Measurements from ENCODE around the gene NXPH3.
A peak's percentile ranks its signal among the peaks of the same experiment; 100 is the strongest.
"Not testable (repeated sequence)": the region's sequence is repeated elsewhere in the genome, so short reads cannot be mapped to it uniquely, and the experiment has no call there.

Gene NXPH3

DNA sequence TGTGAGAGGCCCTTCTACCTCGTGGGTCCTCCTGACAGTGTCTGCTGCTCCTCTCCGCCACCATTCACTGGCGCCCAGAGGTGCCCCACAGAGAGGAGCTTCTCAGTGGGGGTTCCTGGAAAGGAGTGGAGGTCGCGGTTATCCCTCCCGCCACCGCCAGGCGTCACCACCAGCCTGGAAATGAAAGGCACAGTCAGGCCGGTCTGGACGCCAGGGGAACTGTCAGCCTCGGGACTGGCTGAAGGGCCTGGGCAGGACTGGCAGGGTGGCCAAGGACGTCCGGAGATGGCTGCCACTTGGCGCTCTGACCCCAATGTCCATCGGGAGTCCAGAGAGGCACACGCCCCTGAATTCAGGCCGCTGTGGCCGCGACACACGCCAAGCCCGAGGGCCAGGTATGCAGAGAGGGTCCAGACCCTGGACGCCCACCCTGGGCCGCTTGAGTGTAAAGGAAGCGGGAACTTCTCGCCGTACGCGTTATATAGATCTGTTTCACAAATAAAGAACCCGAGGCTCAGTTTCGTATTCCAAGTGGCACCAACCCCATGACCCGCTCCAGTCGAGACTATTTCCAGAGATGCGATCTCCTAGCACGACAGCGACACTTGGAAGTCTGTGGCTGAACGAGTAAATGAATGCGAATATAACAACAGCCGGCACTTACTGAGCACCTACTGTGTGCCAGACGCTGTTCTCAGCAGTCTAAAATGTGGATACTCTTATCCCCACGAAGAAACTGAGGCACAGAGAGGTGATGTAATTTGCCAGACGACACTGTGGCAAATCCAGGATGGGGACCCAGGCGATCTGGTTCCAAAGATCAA is 7.6 kb upstream of the NXPH3 start:
- no peak overlapping the region for H3K27ac ChIP-seq
- no peaks in the 10 kb centered on the region for H3K9me3 ChIP-seq
- no peaks in the 10 kb centered on the region for H4K20me1 ChIP-seq
- H3K27me3 ChIP-seq = peaks cover 22% of the 10 kb centered on the region
- TF ChIP-seq Cebpa-rat (IDR thresholded peaks at IDR 0.05) = no peak
- H3K4me3 ChIP-seq = peak overlapping the region; percentile 60
- H3K9ac ChIP-seq = no peak overlapping the region
- H3K4me2 ChIP-seq = peak overlapping the region; percentile 80
- no peaks in the 10 kb centered on the region for H3K36me3 ChIP-seq
- H3K4me1 ChIP-seq = peaks cover 47% of the 10 kb centered on the region

DNA sequence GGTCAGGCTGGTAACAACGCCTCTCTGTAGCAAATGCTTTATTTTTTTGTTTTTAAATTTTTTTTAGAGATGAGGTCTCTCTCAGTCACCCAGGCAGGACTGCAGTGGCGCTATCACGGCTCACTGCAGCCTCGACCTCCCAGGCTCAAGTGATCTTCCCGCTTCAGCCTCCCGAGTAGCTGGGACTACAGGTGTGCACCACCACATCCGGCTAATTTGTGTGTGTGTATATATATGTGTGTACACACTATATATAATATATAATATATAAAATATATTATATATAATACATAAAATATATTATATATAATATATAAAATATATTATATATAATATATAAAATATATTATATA is 7.0 kb upstream of the NXPH3 start:
- not testable (repeated sequence) for H3K36me3 ChIP-seq, H3K9ac ChIP-seq, H3K27ac ChIP-seq, H3K4me3 ChIP-seq, H4K20me1 ChIP-seq, H3K4me2 ChIP-seq, H3K9me3 ChIP-seq
- H3K4me1 ChIP-seq = peaks cover 47% of the 10 kb centered on the region
- peaks cover 22% of the 10 kb centered on the region for H3K27me3 ChIP-seq

DNA sequence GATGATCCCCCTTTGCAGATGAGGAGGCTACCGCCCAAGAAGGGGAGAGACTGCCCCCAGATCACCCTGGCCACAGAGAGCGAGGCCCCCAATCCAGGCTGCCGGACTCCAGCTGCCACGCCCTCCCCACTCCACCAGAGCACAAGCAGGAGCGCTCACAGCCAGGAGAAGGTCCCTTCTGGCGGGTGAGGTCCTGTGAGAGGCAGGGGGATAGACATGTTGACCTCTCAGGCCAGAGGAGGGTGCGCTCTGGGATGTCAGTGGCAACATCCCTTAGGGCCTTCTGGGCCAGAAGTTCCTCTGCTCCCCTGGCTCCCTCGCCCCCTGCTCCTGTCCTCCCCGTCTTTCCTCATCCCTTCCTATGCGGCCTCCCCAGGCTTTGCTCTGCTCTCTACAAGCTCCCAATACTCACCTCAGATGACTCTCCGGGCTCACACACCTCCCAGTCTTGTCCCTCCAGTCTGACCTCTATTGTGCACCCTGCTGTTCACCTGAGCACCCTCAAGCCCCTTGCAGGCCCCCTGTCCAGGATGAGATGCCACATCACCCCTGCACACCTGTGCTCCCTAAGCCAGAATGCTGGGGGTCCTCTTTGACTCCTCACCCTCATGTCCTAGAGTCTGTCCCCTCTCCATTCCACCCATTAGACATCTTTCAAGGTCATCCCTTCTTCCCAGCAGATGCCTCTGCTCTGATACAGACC is 5.0 kb upstream of the NXPH3 start:
- Histone ChIP-seq H4K20me1 (no peaks in the 10 kb centered on the region), H3K4me1 (peaks cover 36% of the 10 kb centered on the region), H3K4me2 (peak overlapping the region; percentile 73), H3K9ac (no peak overlapping the region), H3K4me3 (no peak overlapping the region), H3K9me3 (no peaks in the 10 kb centered on the region), H3K36me3 (no peaks in the 10 kb centered on the region), H3K27me3 (peaks cover 40% of the 10 kb centered on the region), H3K27ac (no peak overlapping the region)
- no peak for TF ChIP-seq Cebpa-rat (IDR thresholded peaks at IDR 0.05)

DNA sequence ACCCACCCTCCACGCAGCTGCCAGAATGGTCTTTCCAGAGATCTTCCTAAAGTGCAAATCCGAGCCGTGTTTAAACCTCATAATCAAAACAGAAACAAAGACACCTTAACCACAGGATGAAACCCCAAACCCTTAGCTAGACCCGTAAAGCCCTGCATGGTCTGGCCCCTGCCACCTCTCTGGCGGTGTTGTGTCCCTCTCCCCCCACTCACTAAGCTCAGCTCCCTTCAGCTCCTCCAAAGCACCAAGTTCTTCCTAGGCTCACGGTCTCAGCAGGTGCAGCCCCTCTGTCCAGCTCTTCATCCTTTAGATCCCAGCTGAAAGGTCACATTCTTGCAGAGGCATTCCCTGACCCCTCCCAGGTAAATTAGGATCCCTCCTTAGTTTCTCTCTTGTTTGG is 4.4 kb upstream of the NXPH3 start:
- Histone ChIP-seq H3K9ac (no peak overlapping the region), H3K4me2 (no peak overlapping the region), H3K9me3 (no peaks in the 10 kb centered on the region), H3K36me3 (no peaks in the 10 kb centered on the region), H3K4me1 (peaks cover 30% of the 10 kb centered on the region), H3K4me3 (no peak overlapping the region), H4K20me1 (no peaks in the 10 kb centered on the region), H3K27ac (no peak overlapping the region), H3K27me3 (peaks cover 46% of the 10 kb centered on the region)
- TF ChIP-seq Cebpa-rat (IDR thresholded peaks at IDR 0.05) = no peak

DNA sequence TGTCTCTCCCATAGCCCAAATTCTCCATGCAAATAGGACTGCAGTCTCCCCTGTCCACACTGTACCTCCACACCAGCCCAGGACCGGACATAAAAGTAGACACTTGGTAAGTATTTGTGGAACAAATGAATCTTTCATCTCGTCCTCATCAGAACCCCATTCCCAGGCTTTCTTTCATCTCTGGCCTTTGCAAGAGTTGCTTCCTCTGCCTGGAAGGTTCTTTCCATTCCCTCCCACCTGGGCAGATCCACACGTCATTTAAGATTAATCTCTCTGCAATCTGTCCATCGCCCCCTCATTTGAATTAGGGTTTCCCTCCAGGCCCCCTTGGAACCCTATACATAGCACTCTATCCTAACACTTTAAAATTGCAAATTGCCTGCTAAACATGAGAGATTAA is 3.9 kb upstream of the NXPH3 start:
- Histone ChIP-seq H3K9ac (no peak overlapping the region), H4K20me1 (peaks cover 1% of the 10 kb centered on the region), H3K4me2 (no peak overlapping the region)

DNA sequence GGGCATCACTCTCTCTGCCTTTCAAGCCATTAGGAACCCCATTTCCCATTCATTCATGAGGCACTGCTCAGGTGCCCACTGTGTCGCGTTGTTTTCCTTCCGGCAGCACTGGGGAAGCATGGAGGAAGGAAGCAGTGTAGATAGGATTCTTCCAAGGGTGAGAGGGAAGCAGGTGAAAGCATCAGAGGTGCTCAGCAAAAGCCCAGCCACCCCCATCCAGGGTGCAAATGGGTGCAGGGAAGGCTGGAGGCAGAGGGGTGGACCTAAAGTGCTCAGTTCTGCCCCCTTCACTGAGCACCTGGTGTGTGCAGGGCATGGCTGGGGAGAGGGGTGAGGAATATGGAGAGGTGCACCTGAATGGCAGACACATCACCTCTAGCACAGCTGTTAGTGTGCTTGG is 3.4 kb upstream of the NXPH3 start:
- peaks cover 27% of the 10 kb centered on the region for H3K4me1 ChIP-seq
- H3K9ac ChIP-seq = no peak overlapping the region
- TF ChIP-seq Cebpa-rat (IDR thresholded peaks at IDR 0.05) = no peak
- H3K27ac ChIP-seq = no peak overlapping the region
- peaks cover 55% of the 10 kb centered on the region for H3K27me3 ChIP-seq
- H3K36me3 ChIP-seq = no peaks in the 10 kb centered on the region
- H4K20me1 ChIP-seq = peaks cover 6% of the 10 kb centered on the region
- no peak overlapping the region for H3K4me2 ChIP-seq
- no peak overlapping the region for H3K4me3 ChIP-seq
- no peaks in the 10 kb centered on the region for H3K9me3 ChIP-seq

More for the DNA sequence above, 3.9 kb upstream of the NXPH3 start:
- H3K36me3 ChIP-seq = no peaks in the 10 kb centered on the region
- no peak for TF ChIP-seq Cebpa-rat (IDR thresholded peaks at IDR 0.05)
- H3K27ac ChIP-seq = no peak overlapping the region
- peaks cover 26% of the 10 kb centered on the region for H3K4me1 ChIP-seq
- no peak overlapping the region for H3K4me3 ChIP-seq
- H3K27me3 ChIP-seq = peaks cover 51% of the 10 kb centered on the region
- no peaks in the 10 kb centered on the region for H3K9me3 ChIP-seq

DNA sequence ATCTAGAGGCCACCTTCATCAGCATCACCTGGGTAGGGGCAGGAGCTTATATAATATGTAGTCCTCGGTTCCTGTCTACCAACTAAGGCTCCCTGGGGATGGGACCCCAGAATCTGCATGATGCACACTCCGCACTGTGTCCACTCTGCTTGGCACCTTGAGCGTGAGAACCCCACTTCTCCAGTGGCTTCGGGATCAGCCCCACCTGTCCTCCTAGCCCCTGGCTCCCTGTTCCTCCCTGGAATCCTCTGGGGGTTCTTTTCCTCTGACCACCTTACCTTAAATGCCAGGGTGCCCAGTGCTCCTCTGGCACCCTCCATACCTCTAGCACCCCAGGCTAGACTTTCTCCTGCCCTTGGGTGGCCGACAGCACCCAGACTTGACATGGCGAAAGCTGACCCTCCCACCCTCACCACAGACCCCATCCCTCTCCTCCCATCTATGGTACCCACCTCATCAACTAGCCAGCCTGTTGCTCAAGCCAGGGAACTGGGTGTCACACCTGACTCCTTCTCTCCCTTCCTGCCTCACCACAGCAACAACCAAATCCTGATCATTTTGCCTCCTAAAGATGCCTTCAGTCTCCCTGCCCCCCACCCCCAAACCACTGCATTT is 2.8 kb upstream of the NXPH3 start:
- Histone ChIP-seq H3K4me3 (no peak overlapping the region), H4K20me1 (peaks cover 12% of the 10 kb centered on the region), H3K9me3 (no peaks in the 10 kb centered on the region), H3K4me2 (no peak overlapping the region), H3K36me3 (no peaks in the 10 kb centered on the region), H3K4me1 (peaks cover 27% of the 10 kb centered on the region), H3K27me3 (peaks cover 62% of the 10 kb centered on the region), H3K9ac (no peak overlapping the region), H3K27ac (no peak overlapping the region)
- no peak for TF ChIP-seq Cebpa-rat (IDR thresholded peaks at IDR 0.05)

DNA sequence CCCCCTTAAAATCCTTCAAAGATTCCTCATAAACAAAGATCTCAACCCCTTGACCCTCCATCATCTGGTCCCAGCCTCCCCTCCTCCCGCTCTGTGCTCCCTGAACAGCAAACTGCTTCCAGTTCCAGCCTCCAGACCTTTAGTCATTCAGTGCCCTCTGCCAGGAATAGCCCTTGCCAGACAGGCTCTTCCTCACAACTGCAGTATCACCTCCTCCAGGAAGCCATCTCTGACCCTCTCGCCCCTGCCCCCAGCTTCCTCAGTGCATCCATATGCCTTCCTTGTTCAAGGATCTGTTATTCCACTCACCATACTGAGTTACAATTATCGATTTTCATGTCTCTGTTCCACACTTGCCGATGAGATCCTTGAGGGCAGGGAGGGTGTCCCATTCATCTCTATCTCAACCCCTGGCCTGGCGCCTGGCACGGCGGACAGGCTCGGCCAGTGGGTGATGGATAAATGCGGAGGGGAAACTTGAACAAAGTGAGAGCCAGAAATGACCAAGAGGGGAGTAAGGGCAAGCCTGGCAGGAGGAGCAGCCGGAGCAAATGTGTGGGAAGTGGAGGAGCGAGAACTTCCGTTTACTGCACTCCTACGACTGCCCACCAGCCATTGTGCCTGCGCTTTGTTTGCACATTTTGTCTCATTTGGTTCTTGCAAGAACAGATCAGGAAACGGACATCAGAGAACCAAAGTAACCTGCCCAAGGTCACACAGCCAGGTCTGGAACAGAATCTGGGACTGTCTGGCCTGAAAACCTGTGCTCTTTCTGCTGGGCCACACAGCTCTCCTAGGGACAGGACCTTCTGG is 2.0 kb upstream of the NXPH3 start:
- Histone ChIP-seq H3K4me3 (no peak overlapping the region), H3K27ac (no peak overlapping the region), H3K36me3 (no peaks in the 10 kb centered on the region), H3K4me1 (peaks cover 27% of the 10 kb centered on the region), H3K27me3 (peaks cover 70% of the 10 kb centered on the region), H3K4me2 (no peak overlapping the region), H4K20me1 (peaks cover 12% of the 10 kb centered on the region), H3K9ac (no peak overlapping the region), H3K9me3 (no peaks in the 10 kb centered on the region)
- TF ChIP-seq Cebpa-rat (IDR thresholded peaks at IDR 0.05) = no peak

DNA sequence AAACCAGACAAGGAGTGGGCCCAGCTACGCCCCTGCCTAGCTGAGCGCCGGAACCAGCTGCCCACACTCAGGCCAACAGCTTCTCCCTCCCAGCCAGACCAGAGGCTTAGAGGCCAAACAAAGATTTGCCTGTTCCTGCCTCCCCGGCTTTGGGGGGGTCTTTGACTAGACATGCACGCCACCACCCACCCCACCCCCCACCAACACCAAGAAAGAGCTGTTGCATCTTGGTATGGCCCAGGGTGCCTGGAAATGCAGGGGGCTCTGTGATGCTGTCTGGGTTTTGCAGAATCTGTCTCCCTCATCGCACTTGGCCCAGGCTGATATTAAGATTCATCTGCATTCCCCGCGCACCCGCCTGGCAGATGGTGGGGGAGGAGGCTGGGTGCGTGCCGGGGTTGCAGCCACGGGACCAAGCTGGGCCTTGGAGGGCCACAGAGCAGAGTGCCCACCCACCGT is 1.3 kb upstream of the NXPH3 start:
- H3K4me3 ChIP-seq = no peak overlapping the region
- H3K27ac ChIP-seq = no peak overlapping the region
- peaks cover 27% of the 10 kb centered on the region for H3K4me1 ChIP-seq
- H3K27me3 ChIP-seq = peaks cover 74% of the 10 kb centered on the region
- H3K9me3 ChIP-seq = no peaks in the 10 kb centered on the region
- no peak overlapping the region for H3K4me2 ChIP-seq
- H3K36me3 ChIP-seq = no peaks in the 10 kb centered on the region
- H4K20me1 ChIP-seq = peaks cover 12% of the 10 kb centered on the region
- no peak for TF ChIP-seq Cebpa-rat (IDR thresholded peaks at IDR 0.05)
- H3K9ac ChIP-seq = no peak overlapping the region

All from BLaER1 (cell line).